ENCODE data around the gene CCL4.
A peak's percentile ranks its signal among the peaks of the same experiment; 100 is the strongest.
"Not testable (repeated sequence)": the region's sequence is repeated elsewhere in the genome, so short reads cannot be mapped to it uniquely, and the experiment has no call there.

The CCL4 gene

GRCh38 chr17:36088670-36089338 is 14.8 kb upstream of the CCL4 start:
- DNase-seq: no peak

- no peak for DNase-seq
These were observed 14.2 kb upstream of the CCL4 start for GRCh38 chr17:36089339-36089865.

GRCh38 chr17:36089888-36090836 is 13.5 kb upstream of the CCL4 start, which contains the start of gene CCL3:
Gene CCL3 (minus strand): TSS chr17:36090143. CDS start chr17:36090058, 85 bp downstream.
- DNase-seq: peak; percentile 41

- DNase-seq: peak; percentile 26
These were observed 11.4 kb upstream of the CCL4 start for GRCh38 chr17:36092230-36092629.

- not testable (repeated sequence) for DNase-seq
These were observed 10.9 kb upstream of the CCL4 start for GRCh38 chr17:36092715-36093114.

DNA sequence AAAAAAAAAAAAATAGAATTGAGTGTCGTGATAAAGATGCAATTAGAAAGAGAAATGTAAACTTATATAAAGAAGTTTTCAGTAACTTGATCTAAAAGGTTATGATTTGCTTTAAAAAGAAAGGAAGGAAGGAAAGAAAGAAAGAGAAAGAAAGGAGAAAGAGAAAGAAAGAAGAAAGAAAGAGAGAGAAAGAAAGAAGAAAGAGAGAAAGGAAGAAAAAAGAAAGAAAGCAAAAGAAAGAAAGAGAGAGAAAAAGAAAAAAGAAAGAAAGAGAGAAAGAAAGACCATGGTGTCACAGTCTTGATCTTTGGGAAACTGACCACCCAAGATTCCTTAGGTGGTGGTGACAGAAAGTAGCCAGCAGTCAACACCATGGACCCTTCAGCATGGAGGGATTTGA is 9.4 kb upstream of the CCL4 start:
- no peak for DNase-seq

GRCh38 chr17:36094746-36095145 is 8.9 kb upstream of the CCL4 start:
- DNase-seq: no peak

DNA sequence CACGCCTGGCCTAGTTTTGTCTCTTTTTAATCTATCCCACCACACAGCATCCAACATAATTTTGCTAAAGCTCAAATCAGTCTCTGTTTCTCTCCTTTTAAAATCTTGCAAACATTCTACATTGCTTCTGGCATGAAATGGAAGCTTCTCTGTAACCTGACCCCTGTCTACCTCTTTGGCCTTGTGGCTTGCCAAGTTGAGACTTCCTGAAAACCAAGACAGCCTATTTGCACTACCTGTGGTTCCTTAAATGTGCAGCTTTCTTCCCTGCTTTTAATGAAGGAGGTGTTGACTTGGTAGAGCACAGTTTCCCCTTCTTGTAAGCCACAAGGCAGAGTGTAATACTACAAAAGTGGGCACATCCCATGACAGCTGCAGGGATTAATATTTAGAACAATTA is 7.6 kb upstream of the CCL4 start:
- DNase-seq: no peak

- DNase-seq: not testable (repeated sequence)
These were observed 4.6 kb upstream of the CCL4 start for GRCh38 chr17:36099004-36099403.

DNA sequence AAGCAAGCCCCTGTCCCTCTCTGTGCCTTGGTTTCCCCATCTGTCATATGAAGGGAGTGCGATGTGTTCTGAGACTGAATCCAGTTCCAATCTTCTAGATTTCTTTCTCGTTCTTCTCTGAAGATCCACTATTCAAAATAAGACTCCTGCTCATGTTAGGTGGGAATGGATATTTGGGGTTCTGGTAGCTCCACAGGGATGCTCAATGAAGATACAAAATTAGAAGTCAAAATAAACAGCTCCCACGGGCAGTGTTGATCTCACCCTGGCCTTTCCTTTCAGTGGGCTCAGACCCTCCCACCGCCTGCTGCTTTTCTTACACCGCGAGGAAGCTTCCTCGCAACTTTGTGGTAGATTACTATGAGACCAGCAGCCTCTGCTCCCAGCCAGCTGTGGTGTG is 619 bp downstream of the CCL4 start:
- DNase-seq: not testable (repeated sequence)

GRCh38 chr17:36104701-36105181 is 1.1 kb downstream of the CCL4 start:
- DNase-seq: no peak

GRCh38 chr17:36105781-36106492 is 2.3 kb downstream of the CCL4 start:
- DNase-seq: peak; percentile 32

- DNase-seq: no peak
These were observed 2.8 kb downstream of the CCL4 start for GRCh38 chr17:36106493-36106835.

- DNase-seq: peak; percentile 33
These were observed 4.0 kb downstream of the CCL4 start for GRCh38 chr17:36107660-36108059.

- DNase-seq: not testable (repeated sequence)
These were observed 4.6 kb downstream of the CCL4 start for GRCh38 chr17:36108265-36108664.

DNA sequence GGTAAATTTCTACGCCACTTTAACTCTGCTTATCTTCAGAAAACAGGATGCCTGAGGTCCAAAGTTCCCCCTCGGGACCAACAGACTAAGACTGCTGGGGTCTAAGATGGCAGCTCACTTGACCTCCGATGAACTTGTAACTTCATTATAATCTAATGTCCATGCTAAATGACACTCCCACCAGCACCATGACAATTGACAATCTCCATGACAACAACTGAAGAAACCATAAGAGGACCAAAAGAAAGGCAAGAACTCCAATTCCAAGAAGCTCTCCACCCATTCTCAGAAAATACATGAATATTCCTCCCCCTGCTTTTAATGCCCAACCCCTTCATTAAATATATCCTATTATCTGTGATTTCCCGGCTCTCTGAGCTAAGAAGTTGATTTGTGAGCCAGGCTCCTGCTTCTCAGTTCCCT is 7.5 kb downstream of the CCL4 start:
- DNase-seq: no peak

GRCh38 chr17:36112572-36112971 is 8.9 kb downstream of the CCL4 start:
- no peak for DNase-seq

DNA sequence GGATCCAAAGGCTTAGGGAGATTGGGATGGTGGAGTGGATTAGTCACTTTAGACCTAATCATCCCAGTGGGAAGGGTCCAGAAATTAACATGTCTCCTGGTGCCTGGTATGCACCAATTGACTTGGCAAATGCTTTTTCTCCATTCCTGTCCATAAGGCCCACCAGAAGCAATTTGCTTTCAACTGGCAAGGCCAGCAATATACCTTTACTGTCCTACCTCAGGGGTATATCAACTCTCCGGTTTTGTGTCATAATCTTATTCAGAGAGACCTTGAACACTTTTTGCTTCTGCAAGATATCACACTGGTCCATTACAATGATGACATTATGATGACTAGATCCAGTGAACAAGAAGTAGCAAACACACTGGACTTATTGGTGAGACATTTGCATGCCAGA is 9.5 kb downstream of the CCL4 start:
- DNase-seq: not testable (repeated sequence)

DNA sequence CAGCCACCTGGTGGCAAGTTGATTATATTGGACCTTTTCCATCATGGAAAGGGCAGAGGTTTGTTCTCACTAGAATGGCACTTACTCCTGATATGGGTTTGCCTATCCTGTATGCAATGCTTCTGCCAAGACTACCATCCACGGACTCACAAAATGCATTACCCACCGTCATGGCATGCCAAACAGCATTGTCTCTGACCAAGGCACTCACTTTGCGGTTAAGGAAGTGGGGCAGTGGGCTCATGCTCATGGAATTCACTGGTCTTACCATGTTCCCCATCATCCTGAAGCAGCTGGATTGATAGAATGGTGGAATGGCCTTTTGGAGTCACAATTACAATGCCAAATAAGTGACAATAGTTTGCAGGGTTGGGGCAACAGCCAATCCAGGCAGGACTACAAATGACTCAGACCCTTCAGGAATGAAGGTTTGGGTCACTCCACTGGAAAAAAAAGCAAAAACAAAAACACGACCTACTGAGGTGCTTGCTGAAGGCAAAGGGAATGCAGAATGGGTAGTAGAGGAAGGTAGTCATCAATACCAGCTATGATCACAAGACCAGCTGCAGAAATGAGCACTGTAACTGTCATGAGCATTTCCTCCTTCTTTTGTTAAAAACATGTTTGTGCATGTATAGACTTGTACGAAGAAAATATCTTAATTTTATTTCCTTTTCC is 11.5 kb downstream of the CCL4 start:
- DNase-seq: not testable (repeated sequence)

GRCh38 chr17:36115649-36115977 is 12.0 kb downstream of the CCL4 start:
- DNase-seq: not testable (repeated sequence)

GRCh38 chr17:36117505-36118382 is 14.1 kb downstream of the CCL4 start:
- no peak for DNase-seq

Data from CD4-positive, alpha-beta T cell treated with Interleukin-12 subunit alpha and Interleukin-12 subunit beta, for 1 hour (primary cell).